ENCODE measurements around the gene ZNF524.

DNA sequence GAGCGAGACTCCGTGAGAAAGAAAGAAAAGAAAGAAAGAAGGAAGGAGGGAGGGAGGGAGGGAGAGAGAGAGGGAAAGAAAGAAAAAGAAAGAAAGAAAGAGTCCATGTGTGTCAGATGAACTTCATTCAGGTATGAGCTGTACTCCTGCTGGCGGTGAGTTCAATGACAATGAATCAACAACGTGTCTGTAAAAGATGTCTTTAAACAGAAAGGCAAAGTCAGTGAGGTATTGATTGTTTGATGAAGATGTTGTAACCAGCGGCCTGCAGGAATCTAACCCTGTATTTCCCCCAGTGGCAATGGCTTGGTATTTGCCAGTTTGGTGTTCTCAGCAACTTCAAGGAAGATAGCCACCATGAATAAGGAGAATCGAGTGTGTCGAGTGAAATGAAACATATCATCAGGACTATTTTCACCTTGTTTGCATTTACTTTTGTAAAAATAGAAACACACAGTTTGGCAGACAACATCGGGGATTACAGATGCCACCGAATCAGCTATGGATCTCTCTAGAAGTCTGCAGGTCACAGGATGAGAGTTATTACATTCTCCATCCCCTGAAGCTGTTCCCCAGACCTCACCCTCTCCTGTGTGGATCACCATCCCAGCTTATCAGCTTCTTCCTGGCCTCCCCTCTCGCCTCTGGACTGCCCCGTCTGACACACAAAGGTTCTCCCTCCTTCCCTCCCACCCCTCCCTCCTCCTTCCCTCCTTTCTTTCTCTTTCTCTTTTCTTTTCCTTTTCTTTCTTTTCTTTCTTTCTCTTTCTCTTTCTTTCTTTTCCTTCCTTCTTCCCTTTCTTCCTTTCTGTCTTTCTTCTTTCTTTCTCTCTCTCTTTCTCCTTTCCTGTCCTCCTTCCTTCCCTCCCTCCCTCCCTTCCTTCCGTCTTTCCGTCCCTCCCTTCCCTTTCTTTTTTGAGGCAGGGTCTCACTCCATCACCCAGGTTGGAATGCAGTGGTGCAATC is 46.6 kb upstream of the ZNF524 start:
- TF ChIP-seq CTCF (IDR thresholded peaks at IDR 0.05), result no peak
- TF ChIP-seq POLR2A (IDR thresholded peaks at IDR 0.05), result no peak
- TF ChIP-seq EP300 (IDR thresholded peaks at IDR 0.05), result no peak

All from tibial nerve (tissue), 4 donors.